ENCODE results near the gene ZNF304.

Gene ZNF304

DNA sequence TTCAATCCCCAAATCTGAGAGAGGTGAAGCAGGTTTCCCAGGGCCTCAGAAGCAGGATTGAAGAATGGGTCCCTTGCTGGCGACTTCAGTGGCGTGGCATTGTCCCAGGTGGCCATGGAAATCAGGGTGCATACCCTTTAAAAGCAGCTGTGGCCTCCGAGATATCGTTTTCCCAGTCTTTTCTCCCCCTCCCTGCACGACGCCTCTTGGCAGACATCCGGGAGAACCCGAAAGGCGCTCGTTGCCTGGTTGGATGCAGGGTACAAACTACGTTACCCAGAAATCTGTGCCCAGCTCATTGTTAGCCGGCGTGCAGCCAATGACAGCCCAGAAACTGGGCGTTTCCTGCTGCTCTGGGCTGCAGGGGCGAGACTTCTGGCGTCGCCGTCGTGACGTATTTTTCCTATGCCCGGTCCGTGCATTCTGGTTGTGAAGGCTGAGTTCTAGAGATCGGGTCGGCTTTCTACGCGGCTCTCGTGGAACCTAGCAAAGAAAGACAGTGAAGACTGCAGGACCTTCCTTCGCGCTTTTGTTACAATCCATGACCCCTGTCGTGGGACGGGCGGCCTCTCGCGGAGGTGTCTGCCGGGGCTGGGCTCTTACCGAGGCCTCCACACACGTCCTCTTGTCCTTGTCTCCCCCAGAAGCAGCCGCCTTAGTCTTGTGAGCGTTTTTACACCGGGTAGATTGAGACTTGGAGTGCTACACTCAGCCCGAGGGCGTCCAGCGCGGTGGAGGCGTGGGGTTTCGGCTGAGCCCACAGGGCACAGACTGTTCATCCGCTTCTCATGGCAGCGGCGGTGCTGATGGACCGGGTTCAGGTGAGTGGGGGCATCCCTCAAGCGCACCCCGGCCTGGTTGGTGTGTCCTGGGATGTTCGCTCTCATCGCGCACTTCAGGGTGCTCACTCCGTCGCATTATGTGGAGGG lies at the start of gene ZNF304:
ZNF304 (plus strand) TSS at position 395 of the 929 bp plus-strand sequence; CDS start at position 789, 394 bp downstream.
- FAIRE-seq, result peak; percentile 99
- peak; percentile 84 for DNase-seq (ENCODE audit: extremely low spot score, insufficient read length, low read depth)

DNA sequence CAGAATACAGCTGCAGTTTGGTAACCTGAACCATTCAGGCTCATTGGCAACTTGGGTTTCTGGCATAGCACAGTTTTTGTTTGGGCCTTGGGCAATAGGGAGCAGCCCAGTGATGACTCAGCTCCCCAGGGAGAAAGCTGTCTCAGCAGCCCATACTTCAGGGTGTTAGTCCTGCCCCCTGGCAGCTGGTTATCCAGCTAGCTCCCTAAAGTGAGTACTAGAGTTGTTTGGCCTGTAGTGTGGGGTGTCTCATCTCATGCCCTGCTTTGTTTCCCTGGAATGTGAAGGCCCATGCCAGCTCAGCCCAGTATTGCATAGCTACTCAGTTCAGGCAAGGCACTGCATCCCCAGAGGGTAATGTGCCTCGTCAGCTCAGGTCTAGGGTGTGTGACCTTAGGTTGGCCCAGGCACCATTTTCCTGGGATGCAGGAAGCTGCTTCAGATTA lies 49.0 kb upstream of the ZNF304 start:
- DNase-seq (ENCODE audit: extremely low spot score, insufficient read length, low read depth), result no peak
- FAIRE-seq, result no peak

DNA sequence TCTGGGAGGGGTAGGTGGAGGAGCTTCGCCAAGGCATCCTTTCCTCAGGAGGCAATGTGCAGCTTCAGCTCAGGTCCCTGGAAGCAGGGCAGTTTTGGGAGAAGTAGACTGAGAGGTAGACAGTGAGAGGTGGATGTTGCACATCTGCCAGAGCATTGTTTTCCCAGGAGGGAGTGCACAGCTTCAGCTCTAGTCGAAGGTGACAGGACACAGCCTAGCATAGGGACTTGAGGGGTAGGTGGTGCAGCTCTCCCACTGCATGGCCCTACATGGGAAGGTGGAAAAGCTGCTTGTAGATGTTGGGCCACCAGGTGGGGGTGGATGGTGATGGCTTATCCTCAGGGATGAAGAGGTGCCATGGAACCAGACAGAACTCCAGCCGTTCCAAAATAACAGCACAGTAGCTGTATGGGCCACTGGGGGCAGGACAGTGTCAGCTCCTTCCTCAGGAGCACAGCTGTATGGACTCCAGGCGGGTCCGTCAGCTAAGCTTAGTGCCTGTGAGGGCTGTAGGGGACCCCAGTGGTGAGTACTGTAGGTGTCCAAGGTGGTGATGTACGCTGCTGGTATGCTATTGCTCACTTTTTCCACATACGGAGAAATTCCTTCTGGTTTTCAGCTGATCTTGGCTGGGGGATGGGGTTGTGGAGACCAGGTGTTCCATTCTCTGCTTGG lies 48.2 kb upstream of the ZNF304 start:
- DNase-seq (ENCODE audit: extremely low spot score, insufficient read length, low read depth) (no peak), FAIRE-seq (no peak)

DNA sequence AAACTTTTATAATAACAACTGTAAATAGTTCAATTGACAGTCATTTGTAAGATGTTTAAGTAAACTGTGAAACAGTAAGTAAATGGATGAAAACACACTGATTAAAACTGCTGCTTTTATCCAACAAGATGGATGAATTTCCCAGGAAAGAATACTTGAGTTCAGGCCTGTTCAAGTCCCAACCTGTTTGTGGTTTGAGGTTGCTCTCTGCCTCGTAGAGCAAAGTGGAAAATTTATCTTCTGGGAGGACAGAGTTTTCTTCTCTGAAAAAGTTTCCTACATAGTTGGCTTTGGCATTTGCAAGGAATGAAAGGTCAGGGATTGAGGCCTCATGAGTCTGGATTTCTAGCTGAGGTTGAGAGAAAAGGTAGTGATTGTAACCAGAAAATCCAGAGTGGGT lies 46.0 kb upstream of the ZNF304 start:
- DNase-seq (ENCODE audit: extremely low spot score, insufficient read length, low read depth), result no peak
- no peak for FAIRE-seq

DNA sequence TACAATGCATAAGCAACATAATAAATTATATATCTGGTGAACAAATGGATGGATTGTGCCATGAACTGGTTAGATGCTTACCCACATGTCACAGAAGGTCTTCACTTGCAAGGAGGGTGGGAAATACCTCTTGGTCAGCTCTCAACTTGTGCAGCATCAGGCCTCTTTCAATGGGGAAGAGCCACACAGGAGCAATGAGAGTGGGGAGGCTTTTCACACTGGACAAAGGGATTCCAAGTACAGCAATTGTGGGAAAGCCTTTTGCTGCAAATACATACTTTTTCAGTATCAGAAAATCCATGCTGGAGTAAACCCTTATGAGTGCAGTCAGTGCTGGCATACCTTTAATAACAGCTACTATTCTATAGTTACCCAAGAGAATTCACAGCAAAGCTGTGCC lies 42.6 kb upstream of the ZNF304 start:
- no peak for FAIRE-seq
- no peak for DNase-seq (ENCODE audit: extremely low spot score, insufficient read length, low read depth)

DNA sequence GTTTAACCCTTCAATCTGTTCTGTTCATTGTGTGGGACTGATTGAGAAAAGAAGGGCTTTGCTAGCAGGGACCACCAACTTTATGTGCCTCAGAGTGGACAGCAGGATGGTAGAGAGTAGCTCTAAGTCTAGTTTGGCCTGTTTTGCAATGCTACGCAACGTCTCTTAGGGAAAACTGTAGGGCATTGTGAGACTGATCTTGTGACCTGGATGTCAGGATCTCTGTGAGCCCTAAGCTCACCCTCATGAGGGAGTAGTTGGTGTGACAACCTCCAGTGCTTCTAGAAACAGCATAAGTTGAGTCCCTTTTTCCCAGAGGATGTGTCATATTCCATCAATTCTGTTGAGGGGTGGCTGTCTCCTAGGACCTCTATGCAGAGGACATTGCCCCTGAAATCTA lies 40.3 kb upstream of the ZNF304 start:
- DNase-seq (ENCODE audit: extremely low spot score, insufficient read length, low read depth) (no peak), FAIRE-seq (no peak)

DNA sequence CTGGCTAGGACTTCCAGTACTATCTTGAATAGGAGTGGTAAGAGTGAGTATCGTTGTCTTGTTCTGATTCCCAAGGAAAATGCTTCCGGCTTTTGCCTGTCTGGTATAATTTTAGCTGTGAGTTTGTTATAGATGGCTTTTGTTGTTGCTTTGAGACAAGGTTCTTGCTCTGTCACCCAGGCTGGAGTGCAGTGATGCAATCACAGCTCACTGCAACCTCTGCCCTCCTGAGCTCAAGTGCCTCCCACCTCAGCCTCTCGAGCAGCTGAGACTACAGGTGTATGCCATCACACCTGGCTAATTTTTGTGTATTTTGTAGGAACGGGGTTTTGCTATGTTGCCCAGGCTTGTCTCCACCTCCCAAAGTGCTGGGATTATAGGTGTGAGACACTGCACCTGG lies 36.9 kb upstream of the ZNF304 start:
- FAIRE-seq (no peak), DNase-seq (ENCODE audit: extremely low spot score, insufficient read length, low read depth) (no peak)

DNA sequence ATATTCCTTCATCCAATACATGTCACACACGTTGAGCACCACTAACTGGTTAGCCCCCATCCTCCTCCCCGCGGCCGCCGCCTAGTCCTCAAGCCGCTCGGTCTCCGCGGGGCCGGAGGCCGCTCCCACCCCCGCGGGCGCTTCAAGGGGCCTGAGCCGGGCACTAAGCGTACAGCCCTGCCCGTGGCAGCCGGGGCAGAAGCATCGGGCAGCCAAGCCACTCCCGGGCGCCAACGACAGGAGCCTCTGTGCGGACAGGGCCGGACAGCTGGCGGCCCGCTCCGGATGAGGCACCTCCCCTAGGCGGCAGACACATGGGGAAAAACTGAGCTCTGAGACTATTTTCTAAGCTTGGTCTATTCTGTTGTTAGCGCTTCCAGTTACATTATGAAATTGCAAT lies 33.6 kb upstream of the ZNF304 start:
- DNase-seq (ENCODE audit: extremely low spot score, insufficient read length, low read depth) (no peak), FAIRE-seq (no peak)

DNA sequence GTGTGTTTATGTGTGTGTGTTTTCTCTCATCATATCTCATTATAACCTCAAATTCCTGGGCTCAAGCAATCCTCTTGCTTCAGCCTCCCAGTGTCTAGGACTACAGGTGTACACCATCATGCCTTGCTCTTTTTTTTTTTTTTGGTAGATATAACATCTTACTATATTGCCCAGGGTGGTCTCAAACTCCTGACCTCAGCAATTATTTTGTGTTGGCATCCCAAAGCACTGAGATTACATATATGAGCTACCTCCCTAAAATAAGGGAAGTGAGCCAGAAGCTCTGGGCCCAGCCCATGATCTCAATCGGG lies 31.2 kb upstream of the ZNF304 start:
- FAIRE-seq, result no peak
- DNase-seq (ENCODE audit: extremely low spot score, insufficient read length, low read depth), result no peak

DNA sequence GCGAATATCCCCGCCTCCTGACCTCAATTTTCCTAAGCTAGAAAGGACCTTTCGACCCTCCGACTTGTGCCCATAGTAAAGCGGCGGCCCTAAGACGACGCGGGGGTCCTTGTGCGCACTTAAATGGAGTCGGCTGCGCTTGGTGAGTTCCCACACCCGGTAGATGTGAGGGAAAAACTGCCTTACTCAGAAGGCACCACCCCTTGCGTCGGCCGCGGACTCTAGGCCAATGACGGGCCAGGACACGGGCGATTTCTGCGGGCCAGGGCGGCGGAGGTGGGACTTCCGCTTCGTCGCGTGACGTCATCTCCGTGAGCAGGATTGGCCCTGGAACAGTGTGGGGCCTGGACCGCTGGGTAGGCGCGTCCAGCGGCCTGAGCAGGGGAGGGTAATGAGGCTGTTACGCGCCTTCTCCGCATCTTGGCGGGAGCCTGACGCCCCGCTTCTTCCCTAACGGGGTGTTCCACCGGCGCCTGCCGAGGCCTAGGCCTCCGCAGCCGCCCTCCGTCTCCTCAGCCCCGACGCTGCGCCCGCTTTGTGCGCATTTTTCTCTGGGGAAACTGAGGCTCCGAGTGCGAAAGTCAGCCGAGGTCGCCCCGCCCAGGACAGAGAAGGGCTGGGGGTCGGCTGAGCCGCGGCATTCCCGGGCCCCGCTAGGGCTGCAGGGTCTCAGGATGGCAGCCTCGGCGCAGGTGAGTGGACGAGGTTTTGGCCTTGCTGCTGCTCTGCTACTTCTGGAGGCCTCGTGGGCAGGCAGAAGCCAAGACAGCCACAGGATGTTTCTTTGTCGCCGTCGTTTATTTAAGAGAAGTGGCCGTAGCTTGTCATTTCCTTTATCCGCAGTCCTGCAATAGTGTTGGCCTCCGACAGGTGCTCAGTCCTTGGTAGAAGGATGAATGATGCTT lies 30.6 kb upstream of the ZNF304 start, which contains the start of gene ZNF543:
ZNF543 (plus strand) TSS at position 293 of the 905 bp plus-strand sequence; CDS start at position 675, 382 bp downstream.
- peak; percentile 99 for FAIRE-seq
- peak; percentile 93 for DNase-seq (ENCODE audit: extremely low spot score, insufficient read length, low read depth)

DNA sequence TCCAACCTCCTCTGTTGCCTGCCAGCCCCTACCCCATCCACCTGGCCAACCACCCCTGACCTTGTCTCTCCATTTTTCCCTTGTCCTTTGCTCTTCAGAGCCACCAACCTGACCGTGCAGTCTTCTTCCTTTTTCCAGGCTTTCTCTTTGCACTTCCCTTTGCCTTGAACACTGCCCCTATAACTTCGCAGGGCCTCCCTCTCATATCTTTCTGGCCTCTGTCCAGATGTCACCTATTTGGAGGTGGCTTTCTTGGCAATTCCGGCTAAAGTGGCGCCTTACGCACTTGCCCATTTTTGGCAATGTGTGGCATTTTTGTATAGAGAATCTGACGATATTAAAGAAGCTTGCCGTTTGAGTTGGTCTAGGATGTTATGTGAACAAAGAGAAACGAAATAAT lies 30.0 kb upstream of the ZNF304 start:
- DNase-seq (ENCODE audit: extremely low spot score, insufficient read length, low read depth) (no peak), FAIRE-seq (no peak)

DNA sequence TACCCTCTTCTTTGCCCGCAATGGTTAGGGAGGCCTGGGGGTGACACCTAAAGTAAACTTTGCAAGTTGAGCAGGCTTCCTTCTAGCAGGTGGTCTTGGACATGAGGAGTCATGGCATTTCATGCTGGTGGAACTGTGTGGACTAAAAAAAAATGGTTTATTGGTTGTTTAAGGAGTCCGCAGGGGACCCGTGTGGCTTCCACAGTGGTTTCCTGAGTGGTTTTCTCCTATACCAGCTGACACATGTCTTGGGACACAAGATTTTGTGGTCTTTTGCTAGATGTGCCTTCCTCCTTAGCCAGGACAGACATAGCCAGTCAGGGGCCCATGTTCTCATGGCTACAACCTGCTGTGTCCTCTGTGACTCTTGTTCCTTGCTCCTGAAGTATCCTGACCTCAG lies 29.3 kb upstream of the ZNF304 start:
- no peak for DNase-seq (ENCODE audit: extremely low spot score, insufficient read length, low read depth)
- FAIRE-seq, result no peak

DNA sequence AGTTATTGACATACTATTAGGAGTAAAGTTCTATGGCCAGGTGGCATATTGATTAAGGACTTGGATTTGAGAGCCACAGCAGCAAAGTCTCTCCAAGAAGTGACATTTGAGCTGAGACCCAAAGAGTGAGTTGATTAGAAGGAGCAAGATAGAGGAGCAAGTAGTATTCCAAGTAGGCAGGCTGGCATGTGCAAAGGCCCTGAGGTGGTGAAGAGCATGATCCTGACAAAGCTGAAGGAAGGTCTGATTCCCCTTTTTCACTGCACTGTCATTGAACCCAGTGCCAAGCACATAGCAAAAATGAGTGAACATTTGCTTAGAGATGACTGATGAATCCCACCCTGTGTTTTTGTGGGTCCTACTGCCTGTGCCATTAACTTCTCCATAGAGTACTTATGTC lies 26.1 kb upstream of the ZNF304 start:
- FAIRE-seq, result no peak

DNA sequence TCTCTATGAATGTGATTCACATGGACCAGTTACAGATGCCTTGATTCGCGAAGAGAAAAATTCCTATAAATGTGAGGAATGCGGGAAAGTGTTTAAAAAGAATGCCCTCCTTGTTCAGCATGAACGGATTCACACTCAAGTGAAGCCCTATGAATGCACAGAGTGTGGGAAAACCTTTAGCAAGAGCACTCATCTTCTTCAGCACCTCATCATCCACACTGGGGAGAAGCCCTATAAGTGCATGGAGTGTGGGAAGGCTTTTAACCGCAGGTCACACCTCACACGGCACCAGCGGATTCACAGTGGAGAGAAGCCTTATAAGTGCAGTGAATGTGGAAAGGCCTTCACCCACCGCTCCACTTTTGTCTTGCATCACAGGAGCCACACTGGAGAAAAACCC lies 23.1 kb upstream of the ZNF304 start:
- no peak for FAIRE-seq
- no peak for DNase-seq (ENCODE audit: extremely low spot score, insufficient read length, low read depth)

More for the DNA sequence above, 26.1 kb upstream of the ZNF304 start:
- no peak for DNase-seq (ENCODE audit: extremely low spot score, insufficient read length, low read depth)

DNA sequence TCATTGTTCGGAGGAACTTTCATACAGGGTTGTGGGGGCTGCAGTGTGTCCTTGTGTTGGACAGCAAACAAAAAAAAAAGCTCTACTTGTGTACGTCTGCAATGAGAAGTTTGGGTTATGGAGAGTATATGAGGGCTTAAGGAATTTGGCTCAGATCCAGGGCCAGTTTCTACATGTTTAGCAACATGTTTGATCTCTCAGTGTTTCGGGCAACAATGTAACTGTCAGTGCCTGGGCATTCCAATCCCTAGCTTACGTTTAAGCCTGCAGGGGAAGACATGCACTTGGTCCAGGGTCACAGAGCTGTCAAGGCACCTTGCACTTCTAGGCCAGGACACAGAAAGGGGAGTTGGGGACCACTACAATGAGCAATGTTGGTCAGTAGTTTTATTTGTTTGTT lies 16.9 kb upstream of the ZNF304 start:
- no peak for FAIRE-seq
- DNase-seq (ENCODE audit: extremely low spot score, insufficient read length, low read depth), result no peak

DNA sequence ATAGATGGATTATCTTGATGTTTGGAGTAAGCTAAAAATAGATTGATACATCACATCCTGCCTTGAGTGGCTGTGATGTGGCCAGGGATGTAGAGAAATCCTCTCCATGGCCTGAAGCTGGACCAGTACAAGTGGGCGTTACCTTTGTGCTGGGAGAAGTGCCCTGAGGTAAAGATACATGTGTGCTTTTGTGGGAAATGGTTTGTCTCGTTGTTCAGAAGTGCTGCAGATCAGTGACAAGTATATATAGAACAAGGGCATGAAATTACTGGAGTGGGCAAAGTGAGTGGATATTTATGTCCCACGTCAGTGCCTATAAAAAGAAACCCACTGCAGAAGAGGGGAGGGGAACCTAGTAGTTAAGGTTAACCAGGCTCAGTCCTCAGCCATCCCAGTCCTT lies 12.2 kb upstream of the ZNF304 start:
- FAIRE-seq, result no peak
- no peak for DNase-seq (ENCODE audit: extremely low spot score, insufficient read length, low read depth)

DNA sequence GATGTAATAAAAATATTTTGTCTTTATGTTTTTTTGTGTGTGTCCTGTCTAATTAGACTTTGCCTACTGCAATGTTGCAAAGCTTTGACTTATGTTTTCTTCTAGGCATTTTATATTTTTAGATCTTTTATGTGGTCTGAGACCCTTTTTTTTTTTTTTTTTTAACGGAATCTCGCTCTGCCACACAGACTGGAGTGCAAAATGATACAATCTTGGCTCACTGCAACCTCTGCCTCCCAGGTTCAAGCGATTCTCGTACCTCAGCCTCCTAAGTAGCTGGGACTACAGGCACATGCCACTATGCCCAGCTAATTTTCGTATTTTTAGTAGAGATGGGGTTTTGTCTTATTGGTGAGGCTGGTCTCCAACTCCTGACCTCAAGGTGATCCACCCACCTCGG lies 8.5 kb upstream of the ZNF304 start:
- FAIRE-seq (no peak), DNase-seq (ENCODE audit: extremely low spot score, insufficient read length, low read depth) (no peak)

DNA sequence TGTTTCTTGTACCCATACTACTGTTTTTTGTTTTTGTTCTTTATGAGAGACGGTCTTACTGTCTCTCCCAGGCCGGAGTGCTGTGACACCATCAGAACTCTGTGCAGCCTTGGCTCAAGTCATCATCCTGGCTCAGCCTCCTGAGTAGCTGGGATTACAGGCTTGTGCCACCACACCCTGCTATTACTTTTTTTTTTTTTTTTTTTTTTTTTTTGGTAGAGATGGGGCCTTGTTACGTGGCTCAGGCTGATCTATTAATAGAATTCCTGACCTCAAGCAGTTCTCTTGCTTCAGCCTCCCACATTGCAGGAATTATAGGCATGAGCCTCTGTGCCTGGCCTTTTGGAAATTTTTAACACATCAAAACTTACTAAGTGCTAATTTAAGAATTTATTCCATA lies 2.9 kb upstream of the ZNF304 start:
- FAIRE-seq, result no peak
- no peak for DNase-seq (ENCODE audit: extremely low spot score, insufficient read length, low read depth)

DNA sequence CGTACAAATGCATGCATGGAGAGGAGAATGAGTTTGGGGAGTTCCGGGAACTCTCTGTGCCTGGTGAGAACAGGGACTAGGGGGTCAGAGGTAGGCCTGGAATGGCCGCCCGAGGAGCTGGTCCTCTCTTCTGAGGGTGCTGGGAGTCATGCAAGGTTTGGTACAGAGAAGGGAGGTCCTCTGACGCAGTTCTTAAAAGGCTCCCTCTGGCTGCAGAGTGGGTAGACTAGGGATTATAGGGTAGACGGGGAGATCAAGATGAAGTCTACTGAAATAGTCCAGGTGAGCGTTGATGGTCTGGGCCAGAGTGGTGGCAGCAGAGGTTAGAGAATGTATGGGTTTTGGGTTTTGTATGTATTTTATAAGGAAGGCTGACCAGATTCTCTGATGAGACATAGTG lies 796 bp downstream of the ZNF304 start:
- no peak for DNase-seq (ENCODE audit: extremely low spot score, insufficient read length, low read depth)
- no peak for FAIRE-seq

DNA sequence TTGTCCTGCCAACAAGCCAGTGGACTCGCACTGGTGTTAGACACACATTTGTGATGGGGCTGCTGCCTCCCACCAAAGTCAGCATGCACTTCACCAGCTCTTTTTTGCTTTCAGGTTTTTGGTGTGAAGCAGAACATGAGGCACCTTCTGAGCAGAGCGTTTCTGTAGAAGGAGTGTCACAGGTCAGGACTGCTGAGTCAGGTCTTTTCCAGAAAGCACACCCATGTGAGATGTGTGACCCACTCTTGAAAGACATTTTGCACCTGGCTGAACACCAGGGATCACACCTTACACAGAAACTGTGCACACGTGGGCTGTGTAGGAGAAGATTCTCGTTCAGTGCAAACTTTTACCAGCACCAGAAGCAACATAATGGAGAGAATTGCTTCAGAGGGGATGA lies 4.8 kb downstream of the ZNF304 start:
- DNase-seq (ENCODE audit: extremely low spot score, insufficient read length, low read depth) (no peak), FAIRE-seq (no peak)

All from GM18507 (cell line).